Activated CD4-positive, alpha-beta memory T cell treated with anti-CD3 and anti-CD28 coated beads for 36 hours (primary cell): ENCODE measurements around the gene SND1. TPM values are rescaled to one million over a fixed set of nuclear protein-coding genes. Genes with fewer than 3 reads are reported as not detected.

Experiments used
- CTCF ChIA-PET: fragments of 350-600 bp; sonication (Branson Sonifier 250); formaldehyde crosslinking; loops from one replicate; lab custom pipeline; 2021; ENCODE audit warnings: antibody characterized with exemption, inconsistent platforms; lab: Charles Lee
- POLR2A ChIA-PET: fragments of 350-600 bp; sonication (Branson Sonifier 250); formaldehyde crosslinking; loops from one replicate; lab custom pipeline; 2021; ENCODE audit warnings: antibody characterized with exemption; lab: Charles Lee
- DNase-seq: peaks from one replicate; pipeline ENCODE4 v3.0.0-alpha.2; 2020
- H3K27ac Mint-ChIP-seq: one replicate; pipeline ENCODE4 v1.8.0; 2021; ENCODE audit warnings: mixed read lengths
- H3K27me3 Mint-ChIP-seq: one replicate; pipeline ENCODE4 v1.8.0; 2021; ENCODE audit warnings: mixed read lengths
- H3K36me3 Mint-ChIP-seq: one replicate; pipeline ENCODE4 v1.8.0; 2021; ENCODE audit warnings: mixed read lengths
- H3K4me1 Mint-ChIP-seq: one replicate; pipeline ENCODE4 v1.8.0; 2021; ENCODE audit warnings: low read depth, mixed read lengths
- H3K4me3 Mint-ChIP-seq: one replicate; pipeline ENCODE4 v1.8.0; 2021; ENCODE audit warnings: mild to moderate bottlenecking, mixed read lengths
- H3K9me3 Mint-ChIP-seq: one replicate; pipeline ENCODE4 v1.8.0; 2021; ENCODE audit warnings: mixed read lengths
- intact Hi-C: fragments of 100-400 bp; cut with micrococcal nuclease; formaldehyde crosslinking; loops from one replicate; pipeline ENCODE4 v1.15.1; 2023
- total RNA-seq, 2 experiments: library from RNA; stranded (reverse); gene quantifications; one replicate each; pipeline ENCODE4 v1.2.3, GENCODE V29; 2021

The SND1 gene
- total RNA-seq, 2 experiments from 2014 or later = 208 to 235 TPM

DNA sequence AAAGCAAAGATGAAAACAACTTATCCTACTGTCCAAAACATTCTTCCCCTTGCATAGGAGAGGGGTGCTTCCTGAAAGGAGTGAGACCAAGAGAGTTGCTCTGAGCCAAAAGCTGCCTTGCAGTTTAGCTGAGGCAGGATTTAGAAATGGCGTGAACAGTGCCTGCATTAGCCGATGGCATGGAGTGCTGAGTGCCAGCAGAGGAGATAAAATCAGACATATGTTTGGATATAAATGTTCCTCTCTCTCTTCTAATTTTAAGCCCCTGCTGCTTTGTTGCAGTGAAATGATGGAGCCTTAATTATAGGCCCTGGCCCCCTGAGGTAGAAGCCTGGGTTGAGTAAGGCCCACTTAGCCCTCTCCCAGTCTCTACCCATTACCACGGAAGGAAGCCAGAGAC, 372.2 kb downstream of the SND1 start:
- no peak for DNase-seq
- Mint-ChIP-seq H3K4me3 (no peak overlapping the region), H3K27me3 (no peaks in the 10 kb centered on the region), H3K4me1 (peaks cover 11% of the 10 kb centered on the region), H3K9me3 (no peaks in the 10 kb centered on the region), H3K27ac (no peak overlapping the region), H3K36me3 (peaks cover 21% of the 10 kb centered on the region)
- CTCF ChIA-PET = no interaction called here
- intact Hi-C loops = no loop called here
- POLR2A ChIA-PET = no interaction called here

- Mint-ChIP-seq H3K9me3 (no peaks in the 10 kb centered on the region), H3K27me3 (no peaks in the 10 kb centered on the region), H3K27ac (no peak overlapping the region), H3K36me3 (peaks cover 32% of the 10 kb centered on the region), H3K4me3 (no peak overlapping the region), H3K4me1 (peaks cover 18% of the 10 kb centered on the region)
- DNase-seq = no peak
- intact Hi-C loops = no loop called here
- ChIA-PET POLR2A (no interaction called here), CTCF (no interaction called here)
These were observed 373.4 kb downstream of the SND1 start for GRCh38 chr7:128025380-128025779.

- peaks cover 23% of the 10 kb centered on the region for H3K4me1 Mint-ChIP-seq
- no peak overlapping the region for H3K4me3 Mint-ChIP-seq
- peaks cover 30% of the 10 kb centered on the region for H3K36me3 Mint-ChIP-seq
- no peaks in the 10 kb centered on the region for H3K9me3 Mint-ChIP-seq
- ChIA-PET POLR2A (no interaction called here), CTCF (no interaction called here)
- intact Hi-C loops = no loop called here
- DNase-seq = no peak
- H3K27ac Mint-ChIP-seq = no peak overlapping the region
- H3K27me3 Mint-ChIP-seq = no peaks in the 10 kb centered on the region
These were observed 373.8 kb downstream of the SND1 start for GRCh38 chr7:128025819-128026218.

DNA sequence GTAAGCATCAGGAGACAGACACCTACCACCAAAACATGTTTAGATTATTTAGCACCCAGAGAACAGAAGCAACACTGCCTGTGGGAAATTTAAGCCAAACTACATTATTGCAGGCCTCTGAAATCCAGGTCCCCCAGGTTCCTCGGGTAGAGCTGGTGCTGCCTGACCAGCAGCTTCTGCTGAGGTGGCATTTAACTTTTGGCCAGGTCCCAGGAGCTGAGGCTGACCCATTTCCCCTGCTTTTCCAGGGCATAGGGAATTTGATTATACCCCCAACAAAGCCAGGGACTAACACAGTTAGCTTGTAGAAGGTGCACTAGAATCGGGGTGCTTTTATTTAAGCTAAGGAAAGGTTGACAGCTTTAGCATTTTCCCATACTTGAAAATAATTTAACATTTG, 374.6 kb downstream of the SND1 start:
- peaks cover 15% of the 10 kb centered on the region for H3K4me1 Mint-ChIP-seq
- POLR2A ChIA-PET = no interaction called here
- intact Hi-C loops = no loop called here
- no peak overlapping the region for H3K27ac Mint-ChIP-seq
- no peaks in the 10 kb centered on the region for H3K9me3 Mint-ChIP-seq
- no peak for DNase-seq
- peaks cover 26% of the 10 kb centered on the region for H3K36me3 Mint-ChIP-seq
- H3K4me3 Mint-ChIP-seq = no peak overlapping the region
- H3K27me3 Mint-ChIP-seq = no peaks in the 10 kb centered on the region
- CTCF ChIA-PET = interaction anchor here (1.3 kb wide), 1 partner anchor 110 kb away, joined by 3 read pairs; no protein-coding TSS in a partner anchor

GRCh38 chr7:128027485-128027980, 375.5 kb downstream of the SND1 start:
- POLR2A ChIA-PET = no interaction called here

DNA sequence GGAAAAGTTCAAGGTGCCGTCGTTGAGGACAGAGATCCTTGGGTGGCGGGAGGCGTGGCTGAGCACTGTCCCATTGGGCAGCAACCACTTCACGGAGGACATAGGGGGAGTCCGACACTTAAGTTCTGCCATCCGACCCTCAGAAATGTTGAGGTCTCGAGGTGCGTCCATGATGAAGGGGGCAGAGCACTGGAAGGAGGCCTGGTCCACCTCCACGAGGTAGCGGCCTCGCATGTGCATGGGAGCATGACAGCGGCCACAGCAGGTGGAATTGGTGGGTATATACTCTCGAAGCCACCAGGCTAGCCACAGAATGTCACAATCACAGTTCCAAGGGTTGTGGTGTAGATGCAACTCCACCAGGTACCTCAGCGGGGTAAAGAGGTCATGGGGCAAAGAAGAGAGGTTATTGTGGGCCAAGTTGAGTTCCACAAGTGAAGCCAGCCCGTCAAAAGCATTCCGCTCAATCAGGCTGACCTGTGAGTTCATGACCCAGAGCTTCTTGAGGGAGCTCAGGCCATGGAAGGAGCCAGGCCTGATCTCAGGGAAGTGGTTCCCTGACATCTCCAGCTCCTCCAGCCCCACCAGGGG, 377.5 kb downstream of the SND1 start:
- Mint-ChIP-seq H3K4me3 (no peak overlapping the region), H3K36me3 (peaks cover 21% of the 10 kb centered on the region), H3K4me1 (peaks cover 14% of the 10 kb centered on the region), H3K27me3 (no peaks in the 10 kb centered on the region), H3K9me3 (no peaks in the 10 kb centered on the region), H3K27ac (no peak overlapping the region)
- CTCF ChIA-PET = interaction anchor here (3.2 kb wide), 1 partner anchor 180 kb away, joined by 12 read pairs; no protein-coding TSS in a partner anchor
- POLR2A ChIA-PET = no interaction called here
- no peak for DNase-seq
- intact Hi-C loops = no loop called here

More at GRCh38 chr7:128027485-128027980, 375.5 kb downstream of the SND1 start:
- DNase-seq = no peak
- intact Hi-C loops = no loop called here
- H3K9me3 Mint-ChIP-seq = no peaks in the 10 kb centered on the region
- H3K36me3 Mint-ChIP-seq = peaks cover 25% of the 10 kb centered on the region
- peaks cover 14% of the 10 kb centered on the region for H3K4me1 Mint-ChIP-seq
- H3K4me3 Mint-ChIP-seq = no peak overlapping the region
- H3K27me3 Mint-ChIP-seq = no peaks in the 10 kb centered on the region
- CTCF ChIA-PET = interaction anchor here (1.3 kb wide), 1 partner anchor 109 kb away, joined by 3 read pairs; no protein-coding TSS in a partner anchor
- no peak overlapping the region for H3K27ac Mint-ChIP-seq

DNA sequence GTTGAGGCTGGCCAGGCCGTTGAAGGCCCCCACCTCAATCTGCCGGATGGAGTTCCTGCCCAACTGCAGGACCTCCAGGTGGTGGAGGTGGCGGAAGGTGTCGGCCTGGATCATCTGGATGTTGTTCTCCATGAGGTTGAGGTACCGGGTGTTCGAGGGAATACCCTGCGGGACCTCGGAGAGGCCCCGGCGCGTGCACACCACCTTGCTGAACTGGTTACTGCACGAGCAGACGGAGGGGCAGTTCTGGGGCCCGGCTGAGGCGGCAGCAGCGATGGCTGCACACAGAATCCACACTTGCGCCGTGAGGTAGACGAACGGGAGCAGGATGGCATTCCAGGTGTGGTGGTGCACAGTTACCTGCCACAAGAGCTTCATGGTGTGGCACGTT, 378.3 kb downstream of the SND1 start:
- no peak for DNase-seq
- H3K4me3 Mint-ChIP-seq = peak overlapping the region; percentile 45
- intact Hi-C loops = loop anchor here (5.0 to 10.0 kb wide), 6 partner anchors 133 to 678 kb away; partner anchors contain the start of gene RBM28
- ChIA-PET CTCF (interaction anchor here (3.2 kb wide), 1 partner anchor 180 kb away, joined by 12 read pairs; no protein-coding TSS in a partner anchor), POLR2A (no interaction called here)
- H3K27me3 Mint-ChIP-seq = no peaks in the 10 kb centered on the region
- peaks cover 14% of the 10 kb centered on the region for H3K4me1 Mint-ChIP-seq
- H3K36me3 Mint-ChIP-seq = peaks cover 21% of the 10 kb centered on the region
- no peaks in the 10 kb centered on the region for H3K9me3 Mint-ChIP-seq
- no peak overlapping the region for H3K27ac Mint-ChIP-seq

DNA sequence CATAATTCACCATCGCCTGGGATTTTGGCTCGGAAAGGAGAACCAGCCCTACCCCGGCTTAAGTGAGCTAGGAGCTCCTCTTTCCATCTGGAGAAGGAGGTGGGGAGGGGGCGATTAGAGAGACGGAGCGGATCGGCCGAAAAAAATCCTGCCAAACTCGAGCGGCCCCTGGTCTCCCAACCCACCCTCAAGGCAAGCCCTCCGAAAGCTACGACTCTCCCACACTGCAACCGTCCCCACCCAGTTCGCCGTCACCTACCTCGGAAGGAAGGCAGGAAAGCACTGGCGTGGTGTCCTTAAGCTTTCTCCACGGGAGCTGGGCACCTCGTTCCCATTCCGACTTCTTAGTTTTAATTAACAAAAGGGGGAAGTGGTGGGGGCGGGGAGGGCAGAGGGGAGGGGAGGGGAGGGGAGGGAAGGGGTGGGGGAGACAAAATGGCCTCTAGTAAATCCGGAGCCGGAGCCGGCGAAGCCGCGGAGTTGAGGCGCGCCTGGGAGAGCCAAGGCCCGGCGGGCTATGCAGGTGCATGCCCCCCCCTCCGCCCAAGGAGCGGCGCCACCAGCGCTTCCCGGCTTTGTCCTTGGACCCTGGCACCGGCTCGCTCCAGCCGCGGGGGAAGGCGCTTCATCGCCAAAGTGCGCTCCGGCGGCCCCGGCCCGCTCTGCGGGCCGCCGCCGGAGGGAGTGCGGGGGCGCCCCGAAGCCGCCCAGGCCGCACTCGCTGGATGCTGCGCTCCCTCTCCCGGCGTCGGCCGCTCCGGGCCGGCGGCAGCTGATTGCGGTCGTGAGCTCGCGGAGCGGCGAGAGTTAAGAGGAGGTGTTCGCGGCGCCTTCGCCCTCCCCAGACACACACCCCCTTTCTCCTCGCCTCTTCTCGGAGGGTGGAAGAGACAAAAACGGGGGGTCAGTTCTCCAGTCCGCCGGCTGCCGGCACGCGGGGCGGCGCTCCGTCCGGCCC, 378.9 kb downstream of the SND1 start, which contains the start of gene LRRC4:
LRRC4 (minus strand) TSS at position 784 of the 958 bp plus-strand sequence. CDS start 797 bp downstream, outside the sequence.
- POLR2A ChIA-PET = no interaction called here
- DNase-seq = peak; percentile 46
- CTCF ChIA-PET = interaction anchor here (3.2 kb wide), 1 partner anchor 179 kb away, joined by 12 read pairs; no protein-coding TSS in a partner anchor
- no peaks in the 10 kb centered on the region for H3K9me3 Mint-ChIP-seq
- peak within 1 kb of the TSS; percentile 72 for H3K4me3 Mint-ChIP-seq
- no peaks in the 10 kb centered on the region for H3K27me3 Mint-ChIP-seq
- H3K36me3 Mint-ChIP-seq = peaks cover 21% of the 10 kb centered on the region
- peaks cover 15% of the 10 kb centered on the region for H3K4me1 Mint-ChIP-seq
- intact Hi-C loops = loop anchor here (5.0 to 10.0 kb wide), 6 partner anchors 134 to 679 kb away; partner anchors contain the start of gene RBM28
- H3K27ac Mint-ChIP-seq = no peak within 1 kb of the TSS

GRCh38 chr7:128031901-128032604, 380.1 kb downstream of the SND1 start:
- peak overlapping the region; percentile 72 for H3K4me3 Mint-ChIP-seq
- CTCF ChIA-PET = interaction anchor here (1.0 kb wide), 1 partner anchor 13 kb away, joined by 3 read pairs; no protein-coding TSS in a partner anchor
- H3K27ac Mint-ChIP-seq = no peak overlapping the region
- peak; percentile 76 for DNase-seq
- H3K27me3 Mint-ChIP-seq = no peaks in the 10 kb centered on the region
- POLR2A ChIA-PET = no interaction called here
- intact Hi-C loops = loop anchor here (1.0 to 10.0 kb wide), 8 partner anchors 104 to 680 kb away; partner anchors contain the start of genes ARF5 and RBM28
- H3K9me3 Mint-ChIP-seq = no peaks in the 10 kb centered on the region
- peaks cover 21% of the 10 kb centered on the region for H3K36me3 Mint-ChIP-seq
- peaks cover 17% of the 10 kb centered on the region for H3K4me1 Mint-ChIP-seq

- CTCF ChIA-PET = interaction anchor here (1.0 kb wide), 1 partner anchor 14 kb away, joined by 3 read pairs; no protein-coding TSS in a partner anchor
- H3K4me3 Mint-ChIP-seq = no peak overlapping the region
These were observed 380.7 kb downstream of the SND1 start for GRCh38 chr7:128032605-128033235.

DNA sequence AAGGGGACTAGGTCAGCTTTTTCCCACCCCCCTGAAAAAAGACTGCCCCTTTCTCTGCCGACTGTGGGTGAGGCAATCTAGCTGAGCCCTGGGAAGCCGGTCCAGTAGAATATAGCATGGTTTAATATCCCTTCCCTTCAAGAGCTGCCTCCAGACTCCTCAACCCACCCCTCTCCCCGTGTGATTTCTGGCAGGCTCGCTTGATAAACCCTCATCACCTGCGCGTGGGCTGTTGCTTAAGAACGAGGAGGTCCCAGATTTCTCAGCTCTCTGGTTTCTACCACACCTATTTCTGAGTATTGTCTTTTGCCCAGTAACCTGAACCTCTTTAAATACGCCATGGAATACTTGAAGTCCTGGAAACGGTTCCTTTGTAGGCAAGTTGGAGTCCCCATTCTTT, 381.3 kb downstream of the SND1 start:
- peak overlapping the region; percentile 29 for H3K4me3 Mint-ChIP-seq
- ChIA-PET POLR2A (no interaction called here), CTCF (interaction anchor here (1.0 kb wide), 1 partner anchor 14 kb away, joined by 3 read pairs; no protein-coding TSS in a partner anchor)
- H3K4me1 Mint-ChIP-seq = peaks cover 19% of the 10 kb centered on the region
- no peaks in the 10 kb centered on the region for H3K9me3 Mint-ChIP-seq
- no peak overlapping the region for H3K27ac Mint-ChIP-seq
- intact Hi-C loops = loop anchor here (5.0 to 10.0 kb wide), 6 partner anchors 136 to 681 kb away; partner anchors contain the start of gene RBM28
- H3K27me3 Mint-ChIP-seq = no peaks in the 10 kb centered on the region
- peaks cover 21% of the 10 kb centered on the region for H3K36me3 Mint-ChIP-seq
- no peak for DNase-seq

More at GRCh38 chr7:128032605-128033235, 380.7 kb downstream of the SND1 start:
- POLR2A ChIA-PET = no interaction called here
- no peaks in the 10 kb centered on the region for H3K9me3 Mint-ChIP-seq
- no peak overlapping the region for H3K27ac Mint-ChIP-seq
- intact Hi-C loops = loop anchor here (1.0 to 10.0 kb wide), 8 partner anchors 104 to 680 kb away; partner anchors contain the start of genes ARF5 and RBM28
- peak; percentile 20 for DNase-seq
- H3K27me3 Mint-ChIP-seq = no peaks in the 10 kb centered on the region
- peaks cover 19% of the 10 kb centered on the region for H3K4me1 Mint-ChIP-seq
- H3K36me3 Mint-ChIP-seq = peaks cover 21% of the 10 kb centered on the region
